HEK293T (cell line): ENCODE data around the gene GAPDHS.

Experiments used
- BHLHE40 ChIP-seq: fragments of 450-650 bp; IDR thresholded peaks from 2 replicates; pipeline ENCODE4 v1.6.1; 2016; ENCODE audit warnings: mild to moderate bottlenecking, moderate library complexity, borderline replicate concordance
- ELF4 ChIP-seq: fragments of 450-650 bp; IDR thresholded peaks from 2 replicates; pipeline ENCODE4 v1.6.1; 2017; ENCODE audit warnings: antibody characterized with exemption
- FOXA1 ChIP-seq: fragments of 450-650 bp; IDR thresholded peaks from 2 replicates; pipeline ENCODE4 v1.6.1; 2016; ENCODE audit warnings: mild to moderate bottlenecking
- FOXK2 ChIP-seq: fragments of 450-650 bp; IDR thresholded peaks from 2 replicates; pipeline ENCODE4 v1.6.1; 2016; ENCODE audit warnings: mild to moderate bottlenecking
- HDGF ChIP-seq: fragments of 450-650 bp; IDR thresholded peaks from 2 replicates; pipeline ENCODE4 v1.6.1; 2017; ENCODE audit warnings: antibody characterized with exemption, borderline replicate concordance
- L3MBTL2 ChIP-seq: fragments of 450-650 bp; conservative IDR thresholded peaks from 2 replicates; pipeline ENCODE4 v1.6.1; 2016; ENCODE audit warnings: mild to moderate bottlenecking
- LEF1 ChIP-seq: fragments of 450-650 bp; IDR thresholded peaks from 2 replicates; pipeline ENCODE4 v1.6.1; 2017; ENCODE audit warnings: mild to moderate bottlenecking, borderline replicate concordance
- PKNOX1 ChIP-seq: fragments of 450-650 bp; IDR thresholded peaks from 2 replicates; pipeline ENCODE4 v1.6.1; 2016
- SP1 ChIP-seq: fragments of 450-650 bp; IDR thresholded peaks from 2 replicates; pipeline ENCODE4 v1.6.1; 2017
- SUZ12 ChIP-seq: fragments of 450-650 bp; IDR thresholded peaks from 2 replicates; pipeline ENCODE4 v1.6.1; 2016; ENCODE audit warnings: mild to moderate bottlenecking

DNA sequence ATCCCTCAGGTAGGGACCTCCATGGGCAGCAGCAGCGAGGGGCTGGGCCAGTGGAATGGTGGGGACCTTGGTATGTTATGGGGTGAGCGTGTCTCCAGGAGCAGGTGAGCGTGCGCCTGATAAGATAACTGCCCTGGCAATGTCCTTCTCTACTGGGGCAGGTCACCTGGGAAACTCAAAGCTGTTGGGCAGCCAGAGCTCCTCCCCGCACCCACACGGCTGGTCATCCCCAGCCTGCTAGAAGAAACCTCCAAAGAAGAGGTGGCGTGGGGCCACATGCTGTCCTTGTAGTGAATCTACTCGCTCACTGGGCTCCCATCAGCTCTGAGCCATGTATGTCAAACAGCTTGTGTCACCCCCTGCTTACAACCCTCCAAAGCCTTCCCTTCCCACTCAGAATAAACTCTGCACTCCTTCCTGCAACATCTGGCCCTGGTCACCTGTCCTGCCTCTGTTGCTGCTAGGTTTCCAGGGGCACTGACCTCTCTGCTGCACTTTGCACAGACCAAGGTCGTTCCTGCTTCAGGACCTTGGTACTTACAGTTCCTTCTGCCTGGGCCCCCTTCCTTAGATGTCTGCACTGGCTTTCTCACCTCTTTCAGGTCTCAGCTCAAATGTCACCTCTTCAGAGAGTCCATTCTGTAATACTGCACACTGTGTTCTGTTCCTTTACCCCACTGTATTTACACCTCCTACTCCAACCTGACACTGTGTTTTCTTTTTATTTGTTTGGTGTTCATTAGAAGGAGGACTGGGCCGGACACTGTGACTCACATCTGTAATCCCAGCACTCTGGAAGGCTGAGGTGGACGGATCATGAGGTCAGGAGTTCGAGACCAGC, 32.0 kb downstream of the GAPDHS start:
- TF ChIP-seq FOXA1 (no peak), FOXK2 (no peak), SP1 (no peak), LEF1 (no peak), HDGF (no peak), PKNOX1 (no peak), ELF4 (no peak), SUZ12 (no peak), BHLHE40 (no peak), L3MBTL2 (no peak)
